Measurements from ENCODE around the gene EXPH5. TPM values are rescaled to one million over a fixed set of nuclear protein-coding genes. Genes with fewer than 3 reads are reported as not detected.

The EXPH5 gene
- total RNA-seq, 3 donors from 2014 or later (not counting 1 experiment from before 2014, with no cell fraction given) = 1.5 to 5.4 (median 2.6) TPM

- no peaks in the 10 kb centered on the region for H3K36me3 Mint-ChIP-seq
- no peak for ATAC-seq
- H3K4me1 ChIP-seq (ENCODE audit: control insufficient read depth, insufficient read depth, low read length) = peaks cover 18% of the 10 kb centered on the region
- H3K9me3 ChIP-seq (ENCODE audit: control insufficient read depth, insufficient read depth, low read length) = no peaks in the 10 kb centered on the region
- intact Hi-C loops (cut with micrococcal nuclease) = no loop called here
- peaks cover 22 to 25% of the 10 kb centered on the region in 2 donors for H3K4me1 Mint-ChIP-seq
- DNase-seq = no peak
- WGBS (ENCODE audit: insufficient coverage) = 95% methylated on average over 3 of the region's 3 CpGs
- H3K27me3 Mint-ChIP-seq (ENCODE audit: low read depth in 2 of 2) = no peaks in the 10 kb centered on the region
- no peak overlapping the region for H3K4me3 Mint-ChIP-seq
- H3K27me3 ChIP-seq (ENCODE audit: control insufficient read depth, insufficient read depth, low read length) = no peaks in the 10 kb centered on the region
- TF ChIP-seq CTCF (IDR thresholded peaks at IDR 0.05) = no peak
- H3K9me3 Mint-ChIP-seq = no peaks in the 10 kb centered on the region
- H3K27ac ChIP-seq (ENCODE audit: low read length) = no peak overlapping the region
- no peak overlapping the region for H3K4me3 ChIP-seq (ENCODE audit: low read length)
- H3K27ac Mint-ChIP-seq = peak overlapping the region; percentile 67 to 85
- H3K36me3 ChIP-seq (ENCODE audit: control insufficient read depth, insufficient read depth, low read length) = no peaks in the 10 kb centered on the region
These were observed 98.2 kb downstream of the EXPH5 start for GRCh38 chr11:108495326-108495725.

GRCh38 chr11:108494182-108494581, 99.4 kb downstream of the EXPH5 start:
- Histone ChIP-seq H3K4me1 (ENCODE audit: control insufficient read depth, insufficient read depth, low read length) (peaks cover 16% of the 10 kb centered on the region), H3K27ac (ENCODE audit: low read length) (no peak overlapping the region), H3K4me3 (ENCODE audit: low read length) (no peak overlapping the region), H3K9me3 (ENCODE audit: control insufficient read depth, insufficient read depth, low read length) (no peaks in the 10 kb centered on the region), H3K36me3 (ENCODE audit: control insufficient read depth, insufficient read depth, low read length) (peaks cover 5% of the 10 kb centered on the region), H3K27me3 (ENCODE audit: control insufficient read depth, insufficient read depth, low read length) (no peaks in the 10 kb centered on the region)
- ATAC-seq (no peak), DNase-seq (no peak)
- 96% methylated on average over 6 of the region's 6 CpGs for WGBS (ENCODE audit: insufficient coverage)
- Mint-ChIP-seq H3K4me3 (no peak overlapping the region), H3K4me1 (peaks cover 22 to 25% of the 10 kb centered on the region in 2 donors), H3K36me3 (peaks cover 3% of the 10 kb centered on the region), H3K9me3 (no peaks in the 10 kb centered on the region), H3K27me3 (ENCODE audit: low read depth in 2 of 2) (no peaks in the 10 kb centered on the region), H3K27ac (peak overlapping the region in 1 of 2 donors; percentile 85)
- intact Hi-C loops (cut with micrococcal nuclease) = no loop called here
- no peak for TF ChIP-seq CTCF (IDR thresholded peaks at IDR 0.05)

GRCh38 chr11:108491936-108492335, 101.6 kb downstream of the EXPH5 start:
- Histone ChIP-seq H3K9me3 (ENCODE audit: control insufficient read depth, insufficient read depth, low read length) (no peaks in the 10 kb centered on the region), H3K4me1 (ENCODE audit: control insufficient read depth, insufficient read depth, low read length) (peaks cover 3% of the 10 kb centered on the region), H3K27me3 (ENCODE audit: control insufficient read depth, insufficient read depth, low read length) (no peaks in the 10 kb centered on the region), H3K4me3 (ENCODE audit: low read length) (no peak overlapping the region), H3K27ac (ENCODE audit: low read length) (no peak overlapping the region), H3K36me3 (ENCODE audit: control insufficient read depth, insufficient read depth, low read length) (peaks cover 10% of the 10 kb centered on the region)
- H3K27ac Mint-ChIP-seq = no peak overlapping the region
- H3K4me3 Mint-ChIP-seq = no peak overlapping the region
- intact Hi-C loops (cut with micrococcal nuclease) = no loop called here
- H3K27me3 Mint-ChIP-seq (ENCODE audit: low read depth in 2 of 2) = no peaks in the 10 kb centered on the region
- no peak for ATAC-seq
- H3K4me1 Mint-ChIP-seq = peaks cover 12 to 14% of the 10 kb centered on the region in 2 donors
- H3K9me3 Mint-ChIP-seq = no peaks in the 10 kb centered on the region
- no peak for TF ChIP-seq CTCF (IDR thresholded peaks at IDR 0.05)
- no peak for DNase-seq
- H3K36me3 Mint-ChIP-seq = peaks cover 6% of the 10 kb centered on the region
- WGBS (ENCODE audit: insufficient coverage) = 100% methylated on average over 2 of the region's 3 CpGs

GRCh38 chr11:108486828-108487227, 106.7 kb downstream of the EXPH5 start:
- no peak overlapping the region for H3K4me3 ChIP-seq (ENCODE audit: low read length)
- TF ChIP-seq CTCF (IDR thresholded peaks at IDR 0.05) = no peak
- intact Hi-C loops (cut with micrococcal nuclease) = no loop called here
- H3K9me3 ChIP-seq (ENCODE audit: control insufficient read depth, insufficient read depth, low read length) = no peaks in the 10 kb centered on the region
- H3K4me1 Mint-ChIP-seq = no peaks in the 10 kb centered on the region
- H3K27ac Mint-ChIP-seq = no peak overlapping the region
- 97% methylated on average over 3 of the region's 3 CpGs for WGBS (ENCODE audit: insufficient coverage)
- H3K4me1 ChIP-seq (ENCODE audit: control insufficient read depth, insufficient read depth, low read length) = no peaks in the 10 kb centered on the region
- ATAC-seq (no peak), DNase-seq (no peak)
- H3K27me3 ChIP-seq (ENCODE audit: control insufficient read depth, insufficient read depth, low read length) = no peaks in the 10 kb centered on the region
- H3K9me3 Mint-ChIP-seq = no peaks in the 10 kb centered on the region
- H3K27ac ChIP-seq (ENCODE audit: low read length) = no peak overlapping the region
- no peaks in the 10 kb centered on the region for H3K27me3 Mint-ChIP-seq (ENCODE audit: low read depth in 2 of 2)
- no peak overlapping the region for H3K4me3 Mint-ChIP-seq
- peaks cover 20% of the 10 kb centered on the region for H3K36me3 Mint-ChIP-seq
- peaks cover 22% of the 10 kb centered on the region for H3K36me3 ChIP-seq (ENCODE audit: control insufficient read depth, insufficient read depth, low read length)

Measured in natural killer cell (primary cell).